ENCODE measurements around the gene MEF2C. TPM values are rescaled to one million over a fixed set of nuclear protein-coding genes. Genes with fewer than 3 reads are reported as not detected.

MEF2C gene
- total RNA-seq, 1 donor from 2014 or later: 51.4 TPM

- Histone ChIP-seq H3K4me1 (peaks cover 15% of the 10 kb centered on the region), H3K9me3 (no peaks in the 10 kb centered on the region), H3K36me3 (no peaks in the 10 kb centered on the region), H3K27me3 (no peaks in the 10 kb centered on the region), H3K27ac (peak overlapping the region; percentile 82), H3K4me3 (peak overlapping the region; percentile 59)
- DNase-seq (peak; percentile 86), ATAC-seq (peak; percentile 93)
- intact Hi-C loops (cut with DNase I): no loop called here
- TF ChIP-seq CTCF (IDR thresholded peaks at IDR 0.05): no peak
Observed at GRCh38 chr5:88889189-88890069, 6.4 kb upstream of the MEF2C start.

GRCh38 chr5:88888848-88889188, 5.8 kb upstream of the MEF2C start:
- Histone ChIP-seq H3K36me3 (no peaks in the 10 kb centered on the region), H3K27ac (peak overlapping the region; percentile 82), H3K4me3 (peak overlapping the region; percentile 59), H3K9me3 (no peaks in the 10 kb centered on the region), H3K27me3 (no peaks in the 10 kb centered on the region), H3K4me1 (peaks cover 15% of the 10 kb centered on the region)
- TF ChIP-seq CTCF (IDR thresholded peaks at IDR 0.05): no peak
- no peak for DNase-seq
- ATAC-seq: no peak
- intact Hi-C loops (cut with DNase I): no loop called here

GRCh38 chr5:88888291-88888690, 5.3 kb upstream of the MEF2C start:
- Histone ChIP-seq H3K27ac (peak overlapping the region; percentile 82), H3K4me1 (peaks cover 15% of the 10 kb centered on the region), H3K9me3 (no peaks in the 10 kb centered on the region), H3K36me3 (no peaks in the 10 kb centered on the region), H3K4me3 (peak overlapping the region; percentile 59), H3K27me3 (no peaks in the 10 kb centered on the region)
- no peak for TF ChIP-seq CTCF (IDR thresholded peaks at IDR 0.05)
- DNase-seq (no peak), ATAC-seq (no peak)
- intact Hi-C loops (cut with DNase I): no loop called here

GRCh38 chr5:88887342-88887741, 4.4 kb upstream of the MEF2C start:
- TF ChIP-seq CTCF (IDR thresholded peaks at IDR 0.05): no peak
- ATAC-seq: no peak
- intact Hi-C loops (cut with DNase I): no loop called here
- DNase-seq: no peak
- Histone ChIP-seq H3K27me3 (no peaks in the 10 kb centered on the region), H3K4me1 (peaks cover 15% of the 10 kb centered on the region), H3K27ac (peak overlapping the region; percentile 91), H3K4me3 (peak overlapping the region; percentile 37), H3K36me3 (no peaks in the 10 kb centered on the region), H3K9me3 (no peaks in the 10 kb centered on the region)

- intact Hi-C loops (cut with DNase I): no loop called here
- H3K4me1 ChIP-seq: peaks cover 15% of the 10 kb centered on the region
- H3K36me3 ChIP-seq: no peaks in the 10 kb centered on the region
- H3K27me3 ChIP-seq: no peaks in the 10 kb centered on the region
- ATAC-seq: no peak
- no peak for DNase-seq
- H3K4me3 ChIP-seq: peak overlapping the region; percentile 37
- no peak for TF ChIP-seq CTCF (IDR thresholded peaks at IDR 0.05)
- peak overlapping the region; percentile 91 for H3K27ac ChIP-seq
- H3K9me3 ChIP-seq: no peaks in the 10 kb centered on the region
Observed at GRCh38 chr5:88886746-88887341, 3.9 kb upstream of the MEF2C start.

Measured in upper lobe of right lung (tissue), 1 donor.